H9 (cell line): ENCODE results near the gene P3H3. TPM values are rescaled to one million over a fixed set of nuclear protein-coding genes. Genes with fewer than 3 reads are reported as not detected.

Source experiments
- DNase-seq: peaks from one replicate; pipeline ENCODE4 v3.0.0-alpha.2; 2017
- H2AFZ ChIP-seq: one replicate; pipeline ENCODE4 v1.6.1; 2013; ENCODE audit warnings: mild to moderate bottlenecking, low read length, control low read depth, moderate library complexity
- H2AK5ac ChIP-seq: 2 replicates; pipeline ENCODE4 v1.6.1; 2013; ENCODE audit warnings: low read length, control low read depth, mixed read lengths; ENCODE audit not compliant: insufficient read length
- H2BK120ac ChIP-seq: one replicate; pipeline ENCODE4 v1.6.1; 2013; ENCODE audit warnings: low read depth, mild to moderate bottlenecking, low read length, control low read depth, inconsistent platforms; ENCODE audit not compliant: poor library complexity, severe bottlenecking
- H2BK12ac ChIP-seq: 2 replicates; pipeline ENCODE4 v1.6.1; 2013; ENCODE audit warnings: low read length, control low read depth, mixed read lengths, low read depth; ENCODE audit not compliant: insufficient read length
- H2BK15ac ChIP-seq: 2 replicates; pipeline ENCODE4 v1.6.1; 2013; ENCODE audit warnings: low read depth, low read length, control low read depth
- H2BK20ac ChIP-seq: one replicate; pipeline ENCODE4 v1.6.1; 2013; ENCODE audit warnings: low read depth, mild to moderate bottlenecking, low read length, control low read depth, inconsistent platforms; ENCODE audit not compliant: poor library complexity, severe bottlenecking
- H2BK5ac ChIP-seq: 2 replicates; pipeline ENCODE4 v1.6.1; 2013; ENCODE audit warnings: low read length, control low read depth, mixed read lengths; ENCODE audit not compliant: insufficient read length
- H3K14ac ChIP-seq: 2 replicates; pipeline ENCODE4 v1.6.1; 2013; ENCODE audit warnings: low read length, control low read depth; ENCODE audit not compliant: insufficient read depth
- H3K18ac ChIP-seq: 2 replicates; pipeline ENCODE4 v1.6.1; 2013; ENCODE audit warnings: low read depth, mild to moderate bottlenecking, mixed read lengths, low read length, control low read depth; ENCODE audit not compliant: insufficient read length
- H3K23ac ChIP-seq: 2 replicates; pipeline ENCODE4 v1.6.1; 2013; ENCODE audit warnings: low read length, control low read depth, mixed read lengths, low read depth; ENCODE audit not compliant: insufficient read length
- H3K23me2 ChIP-seq: 2 replicates; pipeline ENCODE4 v1.6.1; 2013; ENCODE audit warnings: low read depth, mild to moderate bottlenecking, mixed read lengths, low read length, control low read depth; ENCODE audit not compliant: insufficient read length, poor library complexity, severe bottlenecking
- H3K27ac ChIP-seq: 2 replicates; pipeline ENCODE4 v1.5.1; 2013; ENCODE audit warnings: low read length, control low read depth, mixed read lengths, low read depth; ENCODE audit not compliant: insufficient read length
- H3K27me3 ChIP-seq: 2 replicates; pipeline ENCODE4 v1.6.1; 2013; ENCODE audit warnings: low read length, control low read depth, inconsistent platforms; ENCODE audit not compliant: insufficient read depth
- H3K4ac ChIP-seq: 2 replicates; pipeline ENCODE4 v1.6.1; 2013; ENCODE audit warnings: low read depth, mild to moderate bottlenecking, control low read depth, inconsistent platforms, low read length, moderate library complexity
- H3K4me1 ChIP-seq: 2 replicates; pipeline ENCODE4 v1.6.1; 2013; ENCODE audit warnings: low read length, control low read depth, inconsistent platforms; ENCODE audit not compliant: insufficient read depth
- H3K4me2 ChIP-seq: 2 replicates; pipeline ENCODE4 v1.6.1; 2013; ENCODE audit warnings: low read length, control low read depth, mixed read lengths; ENCODE audit not compliant: insufficient read length, insufficient read depth
- H3K56ac ChIP-seq: 2 replicates; pipeline ENCODE4 v1.6.1; 2013; ENCODE audit warnings: low read depth, mild to moderate bottlenecking, mixed read lengths, low read length, control low read depth; ENCODE audit not compliant: insufficient read length
- H3K79me1 ChIP-seq: 2 replicates; pipeline ENCODE4 v1.6.1; 2013; ENCODE audit warnings: low read depth, mild to moderate bottlenecking, moderate library complexity, low read length, control low read depth, inconsistent platforms; ENCODE audit not compliant: insufficient read depth, poor library complexity, severe bottlenecking
- H3K79me2 ChIP-seq: 2 replicates; pipeline ENCODE4 v1.6.1; 2013; ENCODE audit warnings: low read length, control low read depth, inconsistent platforms; ENCODE audit not compliant: insufficient read depth
- H3K9ac ChIP-seq: 2 replicates; pipeline ENCODE4 v1.6.1; 2013; ENCODE audit warnings: low read length, control low read depth, mixed read lengths; ENCODE audit not compliant: insufficient read length; ENCODE audit errors: extremely low read depth
- H3K9me3 ChIP-seq: one replicate; pipeline ENCODE4 v1.6.1; 2013; ENCODE audit warnings: low read depth, low read length, inconsistent platforms; ENCODE audit not compliant: control insufficient read depth
- H3T11ph ChIP-seq: one replicate; pipeline ENCODE4 v1.6.1; 2013; ENCODE audit warnings: mild to moderate bottlenecking, low read length, control low read depth, inconsistent platforms
- H4K20me1 ChIP-seq: one replicate; pipeline ENCODE4 v1.6.1; 2013; ENCODE audit not compliant: control insufficient read depth, insufficient read length, insufficient read depth
- H4K5ac ChIP-seq: 2 replicates; pipeline ENCODE4 v1.6.1; 2013; ENCODE audit warnings: low read depth, mild to moderate bottlenecking, mixed read lengths, low read length, control low read depth; ENCODE audit not compliant: insufficient read length
- H4K8ac ChIP-seq: replicated peaks from 2 replicates; pipeline ENCODE4 v1.6.1; 2013; ENCODE audit warnings: low read length, control low read depth, mixed read lengths, low read depth; ENCODE audit not compliant: insufficient read length
- H4K91ac ChIP-seq: 2 replicates; pipeline ENCODE4 v1.6.1; 2013; ENCODE audit warnings: low read depth, mild to moderate bottlenecking, moderate library complexity, mixed read lengths, low read length, control low read depth; ENCODE audit not compliant: insufficient read length
- H3K27ac Mint-ChIP-seq, 3 experiments: 2 replicates in 2 of 3; 3 replicates in 1 of 3; pipeline ENCODE4 v1.8.0; 2020 to 2021; ENCODE audit warnings: mixed read lengths in 3 of 3, mild to moderate bottlenecking in 1 of 3, moderate library complexity in 1 of 3
- H3K27me3 Mint-ChIP-seq: 2 replicates; pipeline ENCODE4 v1.8.0; 2021; ENCODE audit warnings: low read depth, mild to moderate bottlenecking, moderate library complexity, mixed read lengths
- H3K36me3 Mint-ChIP-seq, 3 experiments: 2 replicates in 2 of 3; 3 replicates in 1 of 3; pipeline ENCODE4 v1.8.0; 2020 to 2021; ENCODE audit warnings: low read depth in 3 of 3, mixed read lengths in 3 of 3; ENCODE audit not compliant: insufficient read depth in 1 of 3
- H3K4me1 Mint-ChIP-seq, 2 experiments: 2 replicates each; pipeline ENCODE4 v1.8.0; 2020; ENCODE audit warnings: mixed read lengths in 2 of 2
- H3K4me3 Mint-ChIP-seq, 2 experiments: 2 replicates in 1 of 2; 3 replicates in 1 of 2; pipeline ENCODE4 v1.8.0; 2020 to 2021; ENCODE audit warnings: mild to moderate bottlenecking in 2 of 2, mixed read lengths in 2 of 2, moderate library complexity in 1 of 2
- H3K9me3 Mint-ChIP-seq, 2 experiments: 2 replicates in 1 of 2; 3 replicates in 1 of 2; pipeline ENCODE4 v1.8.0; 2020; ENCODE audit warnings: mild to moderate bottlenecking in 2 of 2, mixed read lengths in 2 of 2, moderate library complexity in 1 of 2
- WGBS: extraction: QIAGEN DNeasy Blood & Tissue Kit; methylation state at CpG from one replicate; pipeline ENCODE4 v1.1.7; 2013; ENCODE audit warnings: missing lambda C conversion rate, low lambda C conversion rate, mixed read lengths; ENCODE audit not compliant: insufficient read length; ENCODE audit errors: extremely low coverage; 5-methylcytosine and 5-hydroxymethylcytosine counted together
- total RNA-seq: library from RNA; stranded (reverse); gene quantifications from 2 replicates; pipeline ENCODE4 v1.2.1, GENCODE V29; 2021
- TF ChIP-seq, protein P1 (sequence below): fragments of 200-600 bp; sonication (generic); conservative IDR thresholded peaks from 3 replicates; pipeline ENCODE4 v1.8.0; 2021; ENCODE audit warnings: antibody characterized with exemption, mild to moderate bottlenecking

Gene P3H3
- total RNA-seq, 1 experiment from 2014 or later, result 55.0 TPM

- H3T11ph ChIP-seq, result no peak overlapping the region
- no peak overlapping the region for H3K4ac ChIP-seq
- DNase-seq, result no peak
- H3K79me2 ChIP-seq, result no peaks in the 10 kb centered on the region; the same call in 1 of the 2 replicates
- no peak overlapping the region for H2BK15ac ChIP-seq
- H3K27me3 ChIP-seq, result no peaks in the 10 kb centered on the region
- H4K20me1 ChIP-seq, result no peaks in the 10 kb centered on the region
- no peak overlapping the region for H4K91ac ChIP-seq
- H3K23ac ChIP-seq, result no peak overlapping the region
- no peak overlapping the region for H2AFZ ChIP-seq
- TF ChIP-seq, protein P1, sequence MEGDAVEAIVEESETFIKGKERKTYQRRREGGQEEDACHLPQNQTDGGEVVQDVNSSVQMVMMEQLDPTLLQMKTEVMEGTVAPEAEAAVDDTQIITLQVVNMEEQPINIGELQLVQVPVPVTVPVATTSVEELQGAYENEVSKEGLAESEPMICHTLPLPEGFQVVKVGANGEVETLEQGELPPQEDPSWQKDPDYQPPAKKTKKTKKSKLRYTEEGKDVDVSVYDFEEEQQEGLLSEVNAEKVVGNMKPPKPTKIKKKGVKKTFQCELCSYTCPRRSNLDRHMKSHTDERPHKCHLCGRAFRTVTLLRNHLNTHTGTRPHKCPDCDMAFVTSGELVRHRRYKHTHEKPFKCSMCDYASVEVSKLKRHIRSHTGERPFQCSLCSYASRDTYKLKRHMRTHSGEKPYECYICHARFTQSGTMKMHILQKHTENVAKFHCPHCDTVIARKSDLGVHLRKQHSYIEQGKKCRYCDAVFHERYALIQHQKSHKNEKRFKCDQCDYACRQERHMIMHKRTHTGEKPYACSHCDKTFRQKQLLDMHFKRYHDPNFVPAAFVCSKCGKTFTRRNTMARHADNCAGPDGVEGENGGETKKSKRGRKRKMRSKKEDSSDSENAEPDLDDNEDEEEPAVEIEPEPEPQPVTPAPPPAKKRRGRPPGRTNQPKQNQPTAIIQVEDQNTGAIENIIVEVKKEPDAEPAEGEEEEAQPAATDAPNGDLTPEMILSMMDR, result no peak
- H3K23me2 ChIP-seq, result no peaks in the 10 kb centered on the region
- H3K9ac ChIP-seq, result no peak overlapping the region
- H2BK5ac ChIP-seq, result no peak overlapping the region
- peaks cover 19% of the 10 kb centered on the region for H3K27me3 Mint-ChIP-seq
- H2BK20ac ChIP-seq, result no peak overlapping the region
- no peak overlapping the region for H2AK5ac ChIP-seq
- no peak overlapping the region for H3K4me2 ChIP-seq
- H4K5ac ChIP-seq, result no peak overlapping the region
- no peak overlapping the region for H2BK12ac ChIP-seq
- WGBS, result no CpG with 5 or more reads among the region's 1 CpG
- H3K9me3 ChIP-seq, result no peaks in the 10 kb centered on the region
- H3K4me3 Mint-ChIP-seq, result no peak overlapping the region; a peak in 1 of 5 replicates
- peaks cover 2% of the 10 kb centered on the region; the same call in 1 of the 2 replicates for H3K4me1 ChIP-seq
- no peak overlapping the region for H3K27ac ChIP-seq
- H3K36me3 Mint-ChIP-seq, result peaks cover 0 to 4% (median 2%) of the 10 kb centered on the region in 3 experiments; a peak in 4 of 7 replicates
- peaks cover 2 to 3% of the 10 kb centered on the region in 2 experiments; a peak in 3 of 5 replicates for H3K9me3 Mint-ChIP-seq
- no peak overlapping the region for H4K8ac ChIP-seq
- no peak overlapping the region for H3K18ac ChIP-seq
- H3K4me1 Mint-ChIP-seq, result peaks cover 19 to 25% of the 10 kb centered on the region in 2 experiments
- H3K14ac ChIP-seq, result no peak overlapping the region
- H3K56ac ChIP-seq, result no peak overlapping the region
- no peak overlapping the region for H2BK120ac ChIP-seq
- H3K27ac Mint-ChIP-seq, result no peak overlapping the region
- H3K79me1 ChIP-seq, result no peaks in the 10 kb centered on the region
Observed at GRCh38 chr12:6807170-6807569, 21.0 kb upstream of the P3H3 start.
